ENCODE data around the gene METRN.

- no peak for TF ChIP-seq CTCF (conservative IDR thresholded peaks at IDR 0.05 in 1 of 2, IDR thresholded peaks at IDR 0.05 in 1 of 2; ENCODE audit: low read depth in 1 of 2, low read length in 2 of 2)
- TF ChIP-seq EZH2 (IDR thresholded peaks at IDR 0.05; ENCODE audit: low read length, missing control alignments) = no peak
Observed at GRCh38 chr16:749010-749409, 34.1 kb downstream of the METRN start.

All from fibroblast of lung (primary cell).